Prostate gland (tissue), 2 donors: ENCODE measurements around the gene SLC6A12.

Experiments used
- CTCF ChIP-seq, 4 experiments: fragments of 200-600 bp in 2 of 4; fragments of 450-650 bp in 2 of 4; sonication (generic) in 2 of 4; IDR thresholded peaks; 1 replicate in 3 of 4; 2 replicates in 1 of 4; pipeline ENCODE4 v1.5.1; 2016 to 2019; ENCODE audit warnings: antibody characterized with exemption in 4 of 4, mild to moderate bottlenecking in 2 of 4, moderate library complexity in 2 of 4
- POLR2A ChIP-seq: fragments of 450-650 bp; IDR thresholded peaks from one replicate; pipeline ENCODE4 v1.6.1; 2016; ENCODE audit warnings: antibody characterized with exemption, mild to moderate bottlenecking

DNA sequence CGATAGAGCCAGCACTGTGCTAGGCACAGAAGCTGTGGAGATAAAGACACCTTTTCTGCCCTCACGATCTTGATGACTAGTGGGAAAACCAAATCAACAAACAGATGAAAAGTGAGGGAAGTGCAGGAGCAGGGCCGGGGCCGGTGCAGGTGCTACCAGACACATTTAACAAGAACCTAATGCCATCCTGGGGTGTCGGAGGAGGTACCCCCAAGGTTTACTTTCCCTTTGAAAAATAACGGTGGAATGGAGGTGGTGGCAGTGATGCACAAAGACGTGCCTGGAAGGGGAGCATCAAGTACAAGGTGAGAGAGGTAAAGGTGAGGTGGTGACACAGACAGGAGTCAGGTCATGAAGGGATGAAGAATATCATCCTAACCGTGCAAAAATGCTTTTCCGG lies 26.6 kb upstream of the SLC6A12 start:
- TF ChIP-seq POLR2A (no peak), CTCF (IDR thresholded peaks at IDR 0.05) (no peak)
